ENCODE data around the gene PARP6.

DNA sequence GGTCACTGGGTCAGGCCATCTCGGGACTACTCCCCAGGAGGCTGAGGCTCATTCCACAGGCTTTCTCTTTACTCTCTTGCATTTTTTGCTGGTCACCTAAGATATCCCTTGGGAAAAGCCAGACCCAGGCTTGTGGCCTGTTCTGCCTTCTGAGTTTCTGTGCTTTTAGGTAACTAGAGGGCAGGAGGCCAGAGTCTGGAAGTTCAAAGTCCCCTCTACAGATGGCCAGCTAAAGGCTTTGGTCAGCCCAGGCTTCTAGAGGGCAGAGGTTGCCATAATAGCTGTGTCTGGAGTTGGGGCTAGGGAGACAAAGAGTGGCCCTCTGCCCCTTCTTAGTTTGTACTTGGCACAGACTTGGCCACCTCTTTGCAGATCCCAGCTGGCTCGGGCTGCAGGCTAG lies 8.4 kb upstream of the PARP6 start:
- TF ChIP-seq, protein P1, sequence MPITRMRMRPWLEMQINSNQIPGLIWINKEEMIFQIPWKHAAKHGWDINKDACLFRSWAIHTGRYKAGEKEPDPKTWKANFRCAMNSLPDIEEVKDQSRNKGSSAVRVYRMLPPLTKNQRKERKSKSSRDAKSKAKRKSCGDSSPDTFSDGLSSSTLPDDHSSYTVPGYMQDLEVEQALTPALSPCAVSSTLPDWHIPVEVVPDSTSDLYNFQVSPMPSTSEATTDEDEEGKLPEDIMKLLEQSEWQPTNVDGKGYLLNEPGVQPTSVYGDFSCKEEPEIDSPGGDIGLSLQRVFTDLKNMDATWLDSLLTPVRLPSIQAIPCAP (CRISPR knock-in tag; IDR thresholded peaks at IDR 0.05) = no peak
- TF ChIP-seq, protein P2, sequence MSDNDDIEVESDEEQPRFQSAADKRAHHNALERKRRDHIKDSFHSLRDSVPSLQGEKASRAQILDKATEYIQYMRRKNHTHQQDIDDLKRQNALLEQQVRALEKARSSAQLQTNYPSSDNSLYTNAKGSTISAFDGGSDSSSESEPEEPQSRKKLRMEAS (CRISPR knock-in tag; IDR thresholded peaks at IDR 0.05) = no peak
- TF ChIP-seq, protein P3, sequence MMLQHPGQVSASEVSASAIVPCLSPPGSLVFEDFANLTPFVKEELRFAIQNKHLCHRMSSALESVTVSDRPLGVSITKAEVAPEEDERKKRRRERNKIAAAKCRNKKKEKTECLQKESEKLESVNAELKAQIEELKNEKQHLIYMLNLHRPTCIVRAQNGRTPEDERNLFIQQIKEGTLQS (CRISPR knock-in tag; conservative IDR thresholded peaks at IDR 0.05) = no peak
- TF ChIP-seq, protein P4, sequence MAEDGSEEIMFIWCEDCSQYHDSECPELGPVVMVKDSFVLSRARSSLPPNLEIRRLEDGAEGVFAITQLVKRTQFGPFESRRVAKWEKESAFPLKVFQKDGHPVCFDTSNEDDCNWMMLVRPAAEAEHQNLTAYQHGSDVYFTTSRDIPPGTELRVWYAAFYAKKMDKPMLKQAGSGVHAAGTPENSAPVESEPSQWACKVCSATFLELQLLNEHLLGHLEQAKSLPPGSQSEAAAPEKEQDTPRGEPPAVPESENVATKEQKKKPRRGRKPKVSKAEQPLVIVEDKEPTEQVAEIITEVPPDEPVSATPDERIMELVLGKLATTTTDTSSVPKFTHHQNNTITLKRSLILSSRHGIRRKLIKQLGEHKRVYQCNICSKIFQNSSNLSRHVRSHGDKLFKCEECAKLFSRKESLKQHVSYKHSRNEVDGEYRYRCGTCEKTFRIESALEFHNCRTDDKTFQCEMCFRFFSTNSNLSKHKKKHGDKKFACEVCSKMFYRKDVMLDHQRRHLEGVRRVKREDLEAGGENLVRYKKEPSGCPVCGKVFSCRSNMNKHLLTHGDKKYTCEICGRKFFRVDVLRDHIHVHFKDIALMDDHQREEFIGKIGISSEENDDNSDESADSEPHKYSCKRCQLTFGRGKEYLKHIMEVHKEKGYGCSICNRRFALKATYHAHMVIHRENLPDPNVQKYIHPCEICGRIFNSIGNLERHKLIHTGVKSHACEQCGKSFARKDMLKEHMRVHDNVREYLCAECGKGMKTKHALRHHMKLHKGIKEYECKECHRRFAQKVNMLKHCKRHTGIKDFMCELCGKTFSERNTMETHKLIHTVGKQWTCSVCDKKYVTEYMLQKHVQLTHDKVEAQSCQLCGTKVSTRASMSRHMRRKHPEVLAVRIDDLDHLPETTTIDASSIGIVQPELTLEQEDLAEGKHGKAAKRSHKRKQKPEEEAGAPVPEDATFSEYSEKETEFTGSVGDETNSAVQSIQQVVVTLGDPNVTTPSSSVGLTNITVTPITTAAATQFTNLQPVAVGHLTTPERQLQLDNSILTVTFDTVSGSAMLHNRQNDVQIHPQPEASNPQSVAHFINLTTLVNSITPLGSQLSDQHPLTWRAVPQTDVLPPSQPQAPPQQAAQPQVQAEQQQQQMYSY (CRISPR knock-in tag; IDR thresholded peaks at IDR 0.05) = no peak
- TF ChIP-seq SP1 (CRISPR knock-in tag; conservative IDR thresholded peaks at IDR 0.05) (no peak), CREB1 (CRISPR knock-in tag; IDR thresholded peaks at IDR 0.05) (no peak)
- TF ChIP-seq, protein P5, sequence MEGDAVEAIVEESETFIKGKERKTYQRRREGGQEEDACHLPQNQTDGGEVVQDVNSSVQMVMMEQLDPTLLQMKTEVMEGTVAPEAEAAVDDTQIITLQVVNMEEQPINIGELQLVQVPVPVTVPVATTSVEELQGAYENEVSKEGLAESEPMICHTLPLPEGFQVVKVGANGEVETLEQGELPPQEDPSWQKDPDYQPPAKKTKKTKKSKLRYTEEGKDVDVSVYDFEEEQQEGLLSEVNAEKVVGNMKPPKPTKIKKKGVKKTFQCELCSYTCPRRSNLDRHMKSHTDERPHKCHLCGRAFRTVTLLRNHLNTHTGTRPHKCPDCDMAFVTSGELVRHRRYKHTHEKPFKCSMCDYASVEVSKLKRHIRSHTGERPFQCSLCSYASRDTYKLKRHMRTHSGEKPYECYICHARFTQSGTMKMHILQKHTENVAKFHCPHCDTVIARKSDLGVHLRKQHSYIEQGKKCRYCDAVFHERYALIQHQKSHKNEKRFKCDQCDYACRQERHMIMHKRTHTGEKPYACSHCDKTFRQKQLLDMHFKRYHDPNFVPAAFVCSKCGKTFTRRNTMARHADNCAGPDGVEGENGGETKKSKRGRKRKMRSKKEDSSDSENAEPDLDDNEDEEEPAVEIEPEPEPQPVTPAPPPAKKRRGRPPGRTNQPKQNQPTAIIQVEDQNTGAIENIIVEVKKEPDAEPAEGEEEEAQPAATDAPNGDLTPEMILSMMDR (IDR thresholded peaks at IDR 0.05) = no peak
- TF ChIP-seq, protein P6, sequence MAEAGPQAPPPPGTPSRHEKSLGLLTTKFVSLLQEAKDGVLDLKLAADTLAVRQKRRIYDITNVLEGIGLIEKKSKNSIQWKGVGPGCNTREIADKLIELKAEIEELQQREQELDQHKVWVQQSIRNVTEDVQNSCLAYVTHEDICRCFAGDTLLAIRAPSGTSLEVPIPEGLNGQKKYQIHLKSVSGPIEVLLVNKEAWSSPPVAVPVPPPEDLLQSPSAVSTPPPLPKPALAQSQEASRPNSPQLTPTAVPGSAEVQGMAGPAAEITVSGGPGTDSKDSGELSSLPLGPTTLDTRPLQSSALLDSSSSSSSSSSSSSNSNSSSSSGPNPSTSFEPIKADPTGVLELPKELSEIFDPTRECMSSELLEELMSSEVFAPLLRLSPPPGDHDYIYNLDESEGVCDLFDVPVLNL (CRISPR knock-in tag; IDR thresholded peaks at IDR 0.05; ENCODE audit: borderline replicate concordance, low read depth) = no peak
